Thoracic aorta (tissue), 2 donors: ENCODE data around the gene CDH8. TPM values are rescaled to one million over a fixed set of nuclear protein-coding genes. Genes with fewer than 3 reads are reported as not detected.
A peak's percentile ranks its signal among the peaks of the same experiment; 100 is the strongest.

Experiments used
- ATAC-seq: fragments of 150-250 bp; one replicate; pipeline ENCODE4 v1.8.0; 2017; ENCODE audit warnings: low read depth; ENCODE audit not compliant: insufficient number of reproducible peaks, low FRiP score
- DNase-seq: peaks from one replicate; pipeline ENCODE4 v3.0.0-alpha.2; 2020; ENCODE audit warnings: low spot score
- H3K27ac ChIP-seq, 2 donors: fragments of 200-600 bp; sonication (generic); 1 replicate in 1 of 2; 2 replicates in 1 of 2; pipeline ENCODE4 v1.5.1; 2016; ENCODE audit warnings: mild to moderate bottlenecking in 2 of 2, moderate library complexity in 2 of 2
- H3K27me3 ChIP-seq: fragments of 200-600 bp; sonication (generic); replicated peaks from 2 replicates; pipeline ENCODE4 v1.6.0; 2016; ENCODE audit warnings: mild to moderate bottlenecking; ENCODE audit not compliant: insufficient read depth
- H3K36me3 ChIP-seq: fragments of 200-600 bp; sonication (generic); one replicate; pipeline ENCODE4 v1.5.1; 2016
- H3K4me1 ChIP-seq, 2 donors: fragments of 200-600 bp; sonication (generic); 1 replicate in 1 of 2; 2 replicates in 1 of 2; pipeline versions ENCODE4 v1.5.1 to v1.6.0; 2016; ENCODE audit warnings: low read depth in 2 of 2, mild to moderate bottlenecking in 1 of 2; ENCODE audit not compliant: control insufficient read depth in 1 of 2
- H3K4me3 ChIP-seq: fragments of 200-600 bp; sonication (generic); 2 replicates; pipeline ENCODE4 v1.5.1; 2016; ENCODE audit warnings: mild to moderate bottlenecking
- H3K9me3 ChIP-seq: fragments of 200-600 bp; sonication (generic); 2 replicates; pipeline ENCODE4 v1.5.1; 2016
- total RNA-seq, 2 donors: library from RNA; depleted of rRNA; stranded (reverse); fragments of >200 nt; gene quantifications; one replicate each; pipeline versions ENCODE4 v1.1.0 to v1.2.3, GENCODE V29; 2016
- TF ChIP-seq, protein P1 (sequence below): fragments of 200-600 bp; sonication (generic); IDR thresholded peaks from one replicate; pipeline ENCODE4 v1.5.1; 2019; ENCODE audit warnings: antibody characterized with exemption

The CDH8 gene
- total RNA-seq, 2 donors from 2014 or later: 5.4 to 7.0 TPM

DNA sequence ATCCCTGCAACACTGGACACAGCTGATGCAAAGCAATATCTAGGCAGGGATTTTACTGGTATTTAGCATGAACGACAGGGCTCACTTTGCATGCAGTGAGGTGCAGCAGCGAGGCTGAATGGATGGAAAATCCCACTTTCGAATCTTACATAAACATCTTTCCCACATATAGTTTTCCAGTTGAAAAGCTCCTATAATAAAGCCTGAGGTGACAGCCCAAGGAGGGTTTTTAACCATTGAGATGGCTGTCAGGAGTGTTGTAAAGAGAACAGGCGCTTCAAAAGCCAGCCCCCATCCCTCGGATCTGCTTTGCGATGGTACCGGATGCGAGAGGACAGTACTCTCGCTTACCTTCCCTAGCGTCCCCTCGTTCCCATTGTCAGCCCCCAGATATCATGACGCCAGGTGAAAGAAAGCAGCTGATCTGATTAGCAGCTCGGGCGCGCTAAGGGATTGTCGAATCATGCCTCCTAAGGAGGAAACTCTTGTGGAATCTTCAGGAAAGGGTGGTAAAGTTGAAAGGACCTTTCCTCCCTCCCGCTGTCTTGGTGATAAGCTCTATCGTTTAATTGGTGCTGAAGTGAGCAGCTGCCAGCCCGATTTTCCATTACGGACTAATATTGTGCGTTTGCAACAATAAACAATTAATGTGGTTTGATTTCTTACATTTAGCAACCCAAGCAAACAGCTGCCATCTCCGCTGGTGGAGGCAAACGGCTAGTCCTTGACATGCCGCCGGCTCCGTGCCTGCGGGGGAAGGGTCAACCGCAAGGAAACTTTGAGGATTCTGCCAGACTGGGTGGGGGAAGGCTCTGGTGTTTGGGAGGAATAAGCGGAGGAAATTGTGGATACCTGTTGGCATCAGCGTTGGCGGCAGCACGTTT, 1.8 kb downstream of the CDH8 start:
- DNase-seq: no peak
- Histone ChIP-seq H3K4me3 (peak overlapping the region; percentile 73), H3K27me3 (no peaks in the 10 kb centered on the region), H3K9me3 (no peaks in the 10 kb centered on the region), H3K36me3 (no peaks in the 10 kb centered on the region), H3K27ac (peak overlapping the region in 1 of 2 donors; percentile 62), H3K4me1 (peaks cover 0 to 10% of the 10 kb centered on the region in 2 donors)
- TF ChIP-seq, protein P1, sequence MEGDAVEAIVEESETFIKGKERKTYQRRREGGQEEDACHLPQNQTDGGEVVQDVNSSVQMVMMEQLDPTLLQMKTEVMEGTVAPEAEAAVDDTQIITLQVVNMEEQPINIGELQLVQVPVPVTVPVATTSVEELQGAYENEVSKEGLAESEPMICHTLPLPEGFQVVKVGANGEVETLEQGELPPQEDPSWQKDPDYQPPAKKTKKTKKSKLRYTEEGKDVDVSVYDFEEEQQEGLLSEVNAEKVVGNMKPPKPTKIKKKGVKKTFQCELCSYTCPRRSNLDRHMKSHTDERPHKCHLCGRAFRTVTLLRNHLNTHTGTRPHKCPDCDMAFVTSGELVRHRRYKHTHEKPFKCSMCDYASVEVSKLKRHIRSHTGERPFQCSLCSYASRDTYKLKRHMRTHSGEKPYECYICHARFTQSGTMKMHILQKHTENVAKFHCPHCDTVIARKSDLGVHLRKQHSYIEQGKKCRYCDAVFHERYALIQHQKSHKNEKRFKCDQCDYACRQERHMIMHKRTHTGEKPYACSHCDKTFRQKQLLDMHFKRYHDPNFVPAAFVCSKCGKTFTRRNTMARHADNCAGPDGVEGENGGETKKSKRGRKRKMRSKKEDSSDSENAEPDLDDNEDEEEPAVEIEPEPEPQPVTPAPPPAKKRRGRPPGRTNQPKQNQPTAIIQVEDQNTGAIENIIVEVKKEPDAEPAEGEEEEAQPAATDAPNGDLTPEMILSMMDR: no peak
- no peak for ATAC-seq

DNA sequence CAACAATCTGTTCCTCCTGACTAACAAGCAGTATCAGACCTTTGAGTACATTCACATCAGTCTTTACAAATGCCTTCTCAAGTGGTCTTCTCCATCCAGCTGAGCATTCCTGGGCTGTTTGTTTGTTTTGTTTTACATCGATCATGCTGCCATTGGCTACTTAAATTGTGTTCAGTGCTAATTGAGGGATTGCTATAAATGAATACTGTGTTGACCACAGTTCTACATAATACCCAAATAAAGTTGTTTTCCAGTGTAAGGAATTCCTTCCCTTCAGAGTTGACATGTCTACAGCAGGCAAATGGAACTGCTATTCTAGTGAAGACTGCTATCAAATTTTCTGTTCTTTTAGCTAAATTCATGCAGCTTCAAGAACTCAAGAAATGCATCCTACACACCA, 3.2 kb downstream of the CDH8 start:
- DNase-seq: no peak
- Histone ChIP-seq H3K27ac (no peak overlapping the region), H3K27me3 (no peaks in the 10 kb centered on the region), H3K36me3 (no peaks in the 10 kb centered on the region), H3K4me1 (peaks cover 0 to 10% of the 10 kb centered on the region in 2 donors), H3K4me3 (peak overlapping the region; percentile 73), H3K9me3 (no peaks in the 10 kb centered on the region)
- no peak for ATAC-seq
- TF ChIP-seq, protein P1: no peak

DNA sequence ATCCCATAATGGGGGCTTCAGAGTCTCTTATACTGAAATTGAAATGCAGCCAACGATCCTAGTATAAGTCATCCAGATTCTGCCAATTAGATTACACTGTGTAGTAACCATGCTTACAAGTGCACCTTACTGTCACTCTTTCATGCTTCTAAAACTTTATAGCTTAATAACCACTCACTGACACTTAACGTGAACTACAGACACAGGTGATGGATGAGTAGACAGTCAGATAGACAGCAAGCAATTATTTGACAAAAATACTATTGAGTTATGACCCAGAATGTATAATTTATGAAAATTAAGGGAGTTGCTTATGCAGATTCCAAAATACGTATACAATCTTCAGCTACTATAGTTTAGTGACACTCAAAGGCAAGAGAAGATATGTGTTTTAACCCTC, 6.3 kb downstream of the CDH8 start:
- ATAC-seq (no peak), DNase-seq (no peak)
- Histone ChIP-seq H3K27me3 (no peaks in the 10 kb centered on the region), H3K27ac (no peak overlapping the region), H3K36me3 (no peaks in the 10 kb centered on the region), H3K4me3 (no peak overlapping the region), H3K9me3 (no peaks in the 10 kb centered on the region), H3K4me1 (no peaks in the 10 kb centered on the region)
- TF ChIP-seq, protein P1: no peak

DNA sequence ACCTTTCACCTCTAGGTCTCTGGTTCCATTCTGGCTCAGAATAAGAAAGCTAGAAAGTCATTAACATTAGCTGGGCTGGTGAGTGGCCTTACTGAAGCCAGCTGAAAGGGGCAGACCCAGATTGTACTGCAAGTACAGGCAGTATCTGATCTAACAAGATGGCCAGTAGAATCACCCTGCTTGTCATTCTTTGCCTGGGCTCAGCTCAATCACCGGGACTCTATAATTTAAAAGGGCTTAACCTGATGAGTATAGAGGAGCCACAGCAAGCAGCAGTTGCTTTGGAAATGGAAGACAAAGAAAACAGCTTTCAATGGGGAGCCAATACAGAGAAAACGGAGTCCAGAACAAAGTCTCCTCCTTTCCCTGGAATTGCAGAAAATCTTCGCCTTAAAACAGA, 13.6 kb downstream of the CDH8 start:
- no peak overlapping the region for H3K27ac ChIP-seq
- ATAC-seq (no peak), DNase-seq (no peak)

DNA sequence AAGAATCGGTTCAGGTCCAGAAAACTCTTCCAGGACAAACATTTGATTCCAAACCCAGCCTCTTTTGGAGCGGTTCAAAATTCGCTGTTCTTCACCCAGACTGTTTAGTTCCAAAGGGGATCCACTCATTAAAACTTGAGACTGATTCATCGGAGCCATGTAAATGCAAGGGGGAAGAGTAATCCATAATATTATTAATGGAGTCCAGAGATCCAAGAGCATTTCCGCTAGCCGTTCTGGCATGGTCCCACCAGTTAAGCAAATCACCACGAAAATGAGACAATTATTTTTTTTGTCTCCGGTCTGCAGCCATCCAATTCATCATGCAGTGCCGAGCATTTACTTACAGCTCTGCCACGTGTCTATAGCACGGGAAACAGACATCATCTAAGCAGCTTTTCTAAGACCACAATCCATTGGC, 15.1 kb downstream of the CDH8 start:
- peak overlapping the region; percentile 35 for H3K4me3 ChIP-seq
- H3K27me3 ChIP-seq: no peaks in the 10 kb centered on the region
- TF ChIP-seq, protein P1: no peak
- peaks cover 3 to 17% of the 10 kb centered on the region in 2 donors for H3K4me1 ChIP-seq
- H3K36me3 ChIP-seq: no peaks in the 10 kb centered on the region
- no peak for ATAC-seq
- DNase-seq: no peak
- H3K27ac ChIP-seq: peak overlapping the region in 1 of 2 donors; percentile 17
- no peaks in the 10 kb centered on the region for H3K9me3 ChIP-seq

More for the DNA sequence above, 13.6 kb downstream of the CDH8 start:
- Histone ChIP-seq H3K4me1 (peaks cover 3 to 17% of the 10 kb centered on the region in 2 donors), H3K9me3 (no peaks in the 10 kb centered on the region), H3K27me3 (no peaks in the 10 kb centered on the region), H3K36me3 (no peaks in the 10 kb centered on the region), H3K4me3 (no peak overlapping the region)
- TF ChIP-seq, protein P1: no peak
